Measurements from ENCODE around the gene NECAB3. TPM values are rescaled to one million over a fixed set of nuclear protein-coding genes. Genes with fewer than 3 reads are reported as not detected.

The NECAB3 gene
- total RNA-seq, 6 experiments from 2014 or later, result 13.2 to 21.9 (median 19.2) TPM

DNA sequence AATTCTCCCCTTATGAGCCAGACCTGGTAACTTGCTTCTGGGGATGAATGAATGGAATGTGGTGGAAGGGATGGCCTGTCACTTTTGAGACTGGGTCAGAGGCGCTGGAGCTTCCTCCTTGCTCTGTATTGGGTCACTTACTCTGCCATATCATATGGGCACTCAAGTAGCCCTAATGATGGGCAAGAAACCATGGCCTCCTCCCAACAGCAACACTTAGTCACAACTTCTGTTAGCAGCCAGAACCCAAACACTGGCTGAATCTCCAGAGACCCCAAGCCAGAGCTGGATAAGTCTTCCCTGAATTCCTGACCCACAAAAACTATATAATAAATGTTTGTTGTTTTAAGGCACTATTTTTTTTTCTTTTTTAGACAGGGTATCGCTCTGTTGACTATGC lies 6.5 kb upstream of the NECAB3 start:
- H3K27ac ChIP-seq, result no peak overlapping the region
- no peak overlapping the region for H3K4me3 ChIP-seq
- H3K9me3 ChIP-seq, result no peaks in the 10 kb centered on the region
- DNase-seq, result no peak
- no peak for ATAC-seq
- H3K4me1 ChIP-seq, result no peaks in the 10 kb centered on the region
- H3K36me3 ChIP-seq, result no peaks in the 10 kb centered on the region
- H3K27me3 ChIP-seq, result no peaks in the 10 kb centered on the region
- TF ChIP-seq POLR2A (IDR thresholded peaks at IDR 0.05), result no peak
- TF ChIP-seq, protein P1, sequence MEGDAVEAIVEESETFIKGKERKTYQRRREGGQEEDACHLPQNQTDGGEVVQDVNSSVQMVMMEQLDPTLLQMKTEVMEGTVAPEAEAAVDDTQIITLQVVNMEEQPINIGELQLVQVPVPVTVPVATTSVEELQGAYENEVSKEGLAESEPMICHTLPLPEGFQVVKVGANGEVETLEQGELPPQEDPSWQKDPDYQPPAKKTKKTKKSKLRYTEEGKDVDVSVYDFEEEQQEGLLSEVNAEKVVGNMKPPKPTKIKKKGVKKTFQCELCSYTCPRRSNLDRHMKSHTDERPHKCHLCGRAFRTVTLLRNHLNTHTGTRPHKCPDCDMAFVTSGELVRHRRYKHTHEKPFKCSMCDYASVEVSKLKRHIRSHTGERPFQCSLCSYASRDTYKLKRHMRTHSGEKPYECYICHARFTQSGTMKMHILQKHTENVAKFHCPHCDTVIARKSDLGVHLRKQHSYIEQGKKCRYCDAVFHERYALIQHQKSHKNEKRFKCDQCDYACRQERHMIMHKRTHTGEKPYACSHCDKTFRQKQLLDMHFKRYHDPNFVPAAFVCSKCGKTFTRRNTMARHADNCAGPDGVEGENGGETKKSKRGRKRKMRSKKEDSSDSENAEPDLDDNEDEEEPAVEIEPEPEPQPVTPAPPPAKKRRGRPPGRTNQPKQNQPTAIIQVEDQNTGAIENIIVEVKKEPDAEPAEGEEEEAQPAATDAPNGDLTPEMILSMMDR (IDR thresholded peaks at IDR 0.05), result no peak
- WGBS (ENCODE audit: insufficient coverage, low coverage, low lambda C conversion rate, missing lambda C conversion rate), result 68% methylated on average over 2 of the region's 2 CpGs
- intact Hi-C loops (cut with DNase I), result no loop called here

DNA sequence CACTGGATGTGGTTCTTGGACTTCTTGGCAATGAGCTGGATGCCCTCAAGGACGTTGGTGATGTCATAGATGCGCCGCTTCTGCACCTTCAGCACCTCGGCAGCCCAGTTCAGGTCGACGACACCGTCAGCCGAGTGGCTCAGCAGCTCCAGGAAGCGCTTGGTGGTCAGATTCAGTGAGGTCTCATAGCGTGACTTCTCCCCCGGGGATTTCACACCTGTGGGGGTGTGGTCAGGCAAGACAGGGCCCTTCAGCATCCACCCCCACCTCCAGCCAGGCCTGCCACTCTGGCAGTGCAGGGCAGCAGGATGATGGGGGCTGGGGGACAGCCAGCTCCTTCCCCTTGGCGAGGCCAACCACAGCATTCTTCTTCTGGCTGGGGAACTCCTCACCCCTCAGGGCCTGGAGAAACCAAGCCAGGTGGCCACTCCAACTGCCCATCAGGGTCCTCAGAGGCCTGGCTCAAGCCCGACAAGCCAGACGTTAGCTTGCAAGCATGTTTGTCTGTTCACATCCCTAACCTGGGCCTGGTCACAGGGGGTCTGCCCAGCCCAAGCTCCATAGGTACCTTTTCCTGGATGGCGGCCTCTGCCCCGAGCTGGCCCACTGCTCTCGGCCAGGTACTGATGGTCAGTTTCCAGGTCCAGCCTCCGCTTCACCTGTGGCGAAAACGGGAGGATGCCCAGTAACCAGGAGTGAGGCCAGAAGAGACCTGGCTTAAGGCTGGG lies 5.7 kb upstream of the NECAB3 start:
- TF ChIP-seq POLR2A (IDR thresholded peaks at IDR 0.05), result no peak
- TF ChIP-seq, protein P1 (IDR thresholded peaks at IDR 0.05), result no peak
- Histone ChIP-seq H3K27ac (no peak overlapping the region), H3K4me3 (no peak overlapping the region), H3K4me1 (peaks cover 0 to 3% (median 0%) of the 10 kb centered on the region in 4 donors), H3K36me3 (no peaks in the 10 kb centered on the region), H3K9me3 (no peaks in the 10 kb centered on the region), H3K27me3 (no peaks in the 10 kb centered on the region)
- ATAC-seq, result no peak
- intact Hi-C loops (cut with DNase I), result loop anchor here in 1 of 2 donors (10.0 kb wide), 1 partner anchor 45 kb away; the partner anchor contains the start of gene PXMP4
- 85% methylated on average over 11 of the region's 20 CpGs for WGBS (ENCODE audit: insufficient coverage, low coverage, low lambda C conversion rate, missing lambda C conversion rate)
- no peak for DNase-seq

DNA sequence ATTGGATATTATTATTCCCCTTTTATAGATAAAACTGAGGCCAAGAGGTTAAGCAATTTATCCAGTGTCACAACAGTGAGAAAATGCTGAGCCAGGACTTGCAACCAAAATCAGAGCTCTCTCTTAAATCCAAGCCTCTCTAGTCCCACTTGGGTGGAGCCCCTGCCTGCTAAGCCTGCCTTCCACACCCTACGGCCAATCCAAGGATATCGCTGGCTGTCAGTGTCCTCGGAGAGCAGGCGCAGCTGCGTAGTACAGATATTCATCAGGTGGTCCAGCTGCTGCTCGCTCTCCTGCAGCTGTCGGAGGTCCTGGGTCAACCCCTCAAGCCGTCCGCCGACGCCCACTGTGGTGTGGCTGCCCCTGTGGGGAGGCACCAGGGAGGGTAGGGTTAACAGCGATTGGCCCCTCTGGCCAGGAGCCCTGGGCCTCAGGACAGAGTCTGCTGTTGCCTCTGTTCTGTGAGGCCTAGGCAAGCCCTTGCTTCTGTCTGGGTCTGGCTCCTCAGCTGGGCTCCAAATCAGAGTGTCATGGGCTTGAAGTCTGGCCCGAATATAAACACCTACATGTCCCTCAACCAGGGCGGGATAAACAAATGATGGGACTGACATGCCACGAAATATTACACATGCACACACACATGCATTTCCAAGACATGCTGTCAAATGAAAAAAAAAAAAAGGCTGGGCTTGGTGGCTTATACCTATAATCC lies 3.9 kb upstream of the NECAB3 start:
- TF ChIP-seq, protein P1 (IDR thresholded peaks at IDR 0.05), result no peak
- no peak for TF ChIP-seq POLR2A (IDR thresholded peaks at IDR 0.05)
- H3K9me3 ChIP-seq, result no peaks in the 10 kb centered on the region
- WGBS (ENCODE audit: insufficient coverage, low coverage, low lambda C conversion rate, missing lambda C conversion rate), result 94% methylated on average over 8 of the region's 15 CpGs
- H3K27me3 ChIP-seq, result no peaks in the 10 kb centered on the region
- no peak for DNase-seq
- H3K4me1 ChIP-seq, result peaks cover 0 to 9% (median 0%) of the 10 kb centered on the region in 4 donors
- ATAC-seq, result no peak
- no peak overlapping the region for H3K27ac ChIP-seq
- H3K36me3 ChIP-seq, result no peaks in the 10 kb centered on the region
- intact Hi-C loops (cut with DNase I), result loop anchor here in 1 of 2 donors (10.0 kb wide), 1 partner anchor 47 kb away; the partner anchor contains the start of gene PXMP4
- H3K4me3 ChIP-seq, result no peak overlapping the region

DNA sequence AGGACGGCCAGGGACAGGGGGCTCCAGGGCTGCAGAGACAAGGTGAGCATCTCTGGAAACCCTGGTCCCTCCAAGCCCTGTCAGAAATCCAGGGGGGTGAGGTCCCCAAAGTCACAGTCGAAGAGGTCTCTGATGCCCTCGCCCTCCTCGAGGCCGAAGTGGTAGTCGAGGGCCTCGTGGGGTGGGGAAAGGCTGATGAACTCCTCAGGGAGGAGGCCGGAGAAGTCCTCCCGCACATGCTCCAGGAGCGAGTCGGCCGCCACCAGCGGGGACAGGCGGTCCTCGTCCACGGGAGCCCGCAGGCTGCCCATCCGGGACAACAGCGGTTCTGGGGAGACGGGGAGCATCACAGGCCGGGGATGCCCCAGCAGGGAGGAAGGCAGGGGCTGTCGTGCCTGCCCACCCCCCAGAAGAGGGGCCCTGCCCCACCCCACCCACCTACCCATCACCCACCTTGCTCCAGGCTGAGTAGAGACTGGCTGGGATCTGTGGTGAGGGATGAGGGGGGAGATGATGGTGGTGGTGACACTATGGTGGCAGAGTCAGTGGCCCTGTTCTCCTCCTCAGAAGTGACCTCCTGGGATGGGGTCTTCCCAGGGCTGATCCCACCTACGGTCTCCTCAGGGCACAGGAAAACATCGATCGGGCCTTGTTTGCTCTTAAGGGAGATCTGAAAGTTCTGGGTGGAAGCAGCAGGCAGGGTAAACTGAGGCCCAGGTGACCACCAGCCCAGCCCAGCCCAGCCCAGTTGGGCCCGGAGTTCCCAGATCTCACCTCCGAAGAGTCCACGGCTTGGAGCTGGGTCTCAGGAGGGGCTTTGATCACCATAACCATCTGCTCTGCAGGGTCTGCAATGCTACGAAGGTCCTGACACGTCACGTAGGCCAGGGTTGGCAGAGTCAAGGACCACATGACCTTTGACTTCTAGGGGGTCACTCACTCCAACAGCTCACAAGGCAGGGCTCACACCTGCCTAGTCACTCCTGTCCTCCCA lies 2.7 kb upstream of the NECAB3 start:
- Histone ChIP-seq H3K27ac (no peak overlapping the region), H3K36me3 (no peaks in the 10 kb centered on the region), H3K9me3 (no peaks in the 10 kb centered on the region), H3K4me3 (no peak overlapping the region), H3K4me1 (peaks cover 0 to 11% (median 0%) of the 10 kb centered on the region in 4 donors), H3K27me3 (no peaks in the 10 kb centered on the region)
- intact Hi-C loops (cut with DNase I), result loop anchor here in 1 of 2 donors (10.0 kb wide), 1 partner anchor 48 kb away; the partner anchor contains the start of gene PXMP4
- TF ChIP-seq POLR2A (IDR thresholded peaks at IDR 0.05), result no peak
- TF ChIP-seq, protein P1 (IDR thresholded peaks at IDR 0.05), result no peak
- 95% methylated on average over 22 of the region's 31 CpGs for WGBS (ENCODE audit: insufficient coverage, low coverage, low lambda C conversion rate, missing lambda C conversion rate)
- DNase-seq (peak in 1 of 3 donors; percentile 20), ATAC-seq (no peak)

Measured in right lobe of liver (tissue), 6 donors.